ENCODE data around the gene HIVEP3.

The HIVEP3 gene

DNA sequence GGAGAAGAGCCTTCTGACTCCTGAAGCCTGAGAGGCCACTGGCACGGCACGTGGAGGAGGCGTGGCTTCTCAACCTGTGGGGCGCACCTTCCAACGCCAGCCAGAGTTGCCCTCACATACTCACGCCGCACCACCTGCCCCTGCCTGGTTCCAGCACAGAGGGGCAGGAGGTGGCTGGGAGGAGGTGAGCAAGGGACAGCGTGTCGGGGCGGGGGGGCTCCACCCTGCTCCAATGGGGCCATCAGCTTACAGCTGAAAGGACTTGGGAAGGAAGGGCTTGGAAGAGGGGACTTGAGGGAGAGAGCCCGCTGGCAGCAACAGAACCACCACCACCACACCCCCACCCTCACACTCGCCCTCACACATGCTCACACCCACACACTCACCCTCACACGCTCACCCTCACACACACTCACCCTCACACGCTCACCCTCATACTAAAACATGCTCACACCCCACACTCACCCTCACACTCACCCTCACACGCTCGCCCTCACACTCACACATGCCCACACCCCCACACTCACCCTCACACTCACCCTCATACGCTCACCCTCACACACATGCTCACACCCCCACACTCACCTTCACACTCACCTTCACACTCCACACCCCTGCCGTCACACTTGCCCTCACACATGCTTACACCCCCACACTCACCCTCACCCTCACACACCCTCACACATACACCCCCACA is 392.7 kb downstream of the HIVEP3 start:
- no peak for DNase-seq (ENCODE audit: low read depth in 2 of 3, low spot score in 1 of 3)

DNA sequence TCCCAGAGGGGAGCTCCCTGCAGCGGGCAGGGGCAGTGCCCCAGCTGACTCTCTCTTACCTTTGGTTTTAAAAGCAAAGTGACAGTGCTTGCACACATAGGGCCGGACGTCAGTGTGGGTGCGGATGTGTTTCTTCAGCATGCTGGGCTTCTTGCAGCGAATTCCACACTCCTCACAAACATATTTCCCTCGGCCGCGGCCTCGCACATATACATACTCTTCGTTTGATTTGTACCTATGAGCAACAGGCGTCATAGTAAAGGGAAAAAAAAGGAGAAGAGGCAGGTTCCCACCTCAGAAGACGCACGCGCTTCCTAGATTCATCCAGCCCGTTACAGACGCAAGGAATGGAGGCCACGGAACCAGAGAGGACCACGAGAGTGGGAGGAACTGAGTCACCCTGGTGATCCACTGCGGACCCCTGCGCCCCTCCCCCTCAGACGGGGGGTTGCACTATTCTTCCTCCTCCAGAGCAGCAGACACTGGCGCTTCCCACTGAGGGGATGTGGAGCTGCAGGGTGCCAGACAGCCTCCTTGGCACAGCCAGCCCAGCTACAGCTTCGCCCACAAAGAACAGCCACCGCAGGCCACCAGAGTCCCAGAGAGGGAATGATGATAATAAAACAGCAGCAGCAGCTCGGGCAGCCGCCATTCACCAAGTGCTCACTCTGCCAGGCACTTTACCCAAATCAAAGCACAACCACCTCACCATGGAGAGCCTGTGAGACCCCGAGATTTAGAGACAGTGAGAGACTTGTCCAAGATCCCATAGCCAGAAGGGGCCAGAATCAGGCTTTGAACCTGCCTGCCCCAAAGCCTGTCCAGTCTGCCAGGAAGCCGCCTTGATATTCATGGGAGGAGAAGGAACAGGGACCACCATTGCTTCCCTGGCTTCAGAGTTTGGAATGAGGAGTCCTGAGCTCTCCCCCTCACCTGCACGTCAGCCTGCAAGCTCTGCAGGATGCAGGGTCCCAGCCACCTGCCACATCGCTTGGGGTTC is 393.7 kb downstream of the HIVEP3 start:
- DNase-seq (ENCODE audit: low read depth in 2 of 3, low spot score in 1 of 3): no peak

DNA sequence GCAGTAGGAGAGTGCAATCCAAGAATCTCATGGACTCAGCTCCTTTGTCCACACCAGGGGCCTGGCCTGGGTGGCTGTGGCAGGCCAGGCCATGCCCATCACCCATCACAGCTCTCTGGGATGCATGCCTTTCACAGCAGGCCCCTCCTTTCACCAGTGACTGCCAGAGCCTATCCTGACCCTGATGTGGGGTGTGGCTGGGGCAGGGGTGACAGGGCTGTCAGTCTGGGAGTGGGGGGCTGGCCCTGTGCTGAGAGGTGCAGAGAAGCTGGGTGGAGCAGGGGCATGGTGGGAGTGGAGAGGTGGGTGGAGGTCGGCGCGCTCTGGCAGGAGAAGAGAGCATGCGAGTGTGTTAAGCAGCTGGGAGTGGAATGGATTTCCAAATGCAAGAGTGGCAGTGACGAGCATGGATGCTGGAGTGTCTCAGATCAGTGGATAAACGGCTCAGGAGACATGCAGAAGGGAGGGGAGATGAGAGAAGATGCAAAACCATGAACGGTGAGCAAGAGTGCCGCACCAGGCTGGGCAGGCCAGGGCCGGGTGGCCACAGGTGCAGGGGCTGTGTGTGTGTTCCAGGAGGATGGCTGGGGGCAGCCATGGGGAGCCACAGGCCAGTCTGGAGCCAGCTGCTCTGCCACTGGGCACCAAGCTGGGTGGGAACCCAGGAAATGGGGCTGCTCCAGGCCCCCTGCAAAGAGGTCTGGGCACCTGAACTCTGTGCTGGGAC is 394.6 kb downstream of the HIVEP3 start:
- no peak for DNase-seq (ENCODE audit: low read depth in 2 of 3, low spot score in 1 of 3)

DNA sequence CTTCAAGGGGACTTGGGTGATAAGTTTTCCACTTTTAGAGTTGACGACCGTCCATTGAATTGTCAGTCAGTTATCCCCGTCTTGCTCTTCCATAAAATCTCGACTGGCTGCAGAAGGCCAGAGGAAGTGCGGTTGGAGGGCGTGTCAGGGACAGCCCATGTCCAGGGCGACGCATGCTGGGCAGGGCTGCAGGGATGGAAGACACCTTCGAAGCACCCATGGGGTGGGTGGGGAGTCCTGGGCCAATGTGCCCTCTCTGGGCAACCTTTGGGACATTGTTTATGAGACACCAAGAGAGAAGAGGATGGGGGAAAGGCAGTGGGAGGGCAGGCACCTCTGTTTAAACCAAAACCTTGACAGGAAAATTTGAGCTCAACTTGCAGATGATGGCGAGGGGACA is 395.7 kb downstream of the HIVEP3 start:
- no peak for DNase-seq (ENCODE audit: low read depth in 2 of 3, low spot score in 1 of 3)

DNA sequence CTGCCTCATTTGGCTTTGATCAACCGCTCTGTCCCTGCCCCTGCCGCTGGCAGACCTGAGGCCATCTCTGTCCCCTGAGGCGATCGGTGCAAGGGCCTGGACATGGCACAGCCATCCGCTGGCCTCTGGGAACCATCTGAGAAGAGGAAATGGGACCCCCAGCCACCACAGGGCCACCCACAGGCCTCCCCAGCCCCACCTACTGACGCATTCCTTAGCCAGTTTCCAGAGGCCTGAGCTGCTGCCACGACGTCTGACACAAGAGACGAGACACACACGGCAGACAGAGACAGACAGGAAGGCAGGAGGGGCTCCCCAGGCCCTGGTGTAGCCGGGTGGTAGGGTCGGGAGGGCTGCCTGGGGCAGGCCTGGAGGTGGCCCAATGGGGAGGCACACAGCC is 397.0 kb downstream of the HIVEP3 start:
- no peak for DNase-seq (ENCODE audit: low read depth in 2 of 3, low spot score in 1 of 3)

DNA sequence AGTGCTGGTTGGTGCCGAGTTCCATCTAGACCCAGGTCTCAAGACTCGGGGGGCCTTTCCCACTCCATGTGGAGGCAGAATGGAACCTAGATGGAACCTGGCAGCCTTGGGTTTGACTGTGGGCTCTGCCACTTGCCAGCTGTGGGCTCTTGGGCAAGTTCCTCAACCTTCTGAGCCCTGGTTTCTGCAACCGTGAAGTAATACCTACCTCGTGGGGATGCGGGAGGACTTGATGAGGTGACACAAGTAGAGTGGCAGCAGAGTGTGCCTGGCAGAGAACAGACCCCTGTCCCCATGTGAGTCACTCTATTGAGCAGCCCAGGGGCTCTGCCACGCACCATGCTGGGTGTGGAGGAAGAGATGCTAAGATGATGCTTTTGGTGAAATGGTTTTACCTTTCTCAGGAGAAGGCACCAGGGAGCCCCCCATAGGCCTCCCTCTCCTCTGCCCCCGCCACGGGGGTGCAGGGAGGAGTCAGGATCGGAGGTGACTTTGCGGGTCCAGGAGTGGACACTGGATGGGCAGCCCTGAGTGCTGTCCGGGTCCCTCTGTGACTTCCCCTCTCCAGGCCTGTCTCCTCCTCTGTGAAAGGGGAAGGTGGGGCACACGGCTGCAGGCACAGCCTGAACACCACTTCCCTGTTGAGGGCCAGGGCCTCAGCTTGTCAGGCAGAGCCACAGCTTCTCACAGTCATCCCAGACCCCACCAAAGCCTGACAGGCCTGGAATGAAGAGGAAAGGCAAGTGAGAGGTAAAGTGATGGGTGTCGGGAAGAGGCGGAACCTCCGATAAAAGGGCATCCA is 397.6 kb downstream of the HIVEP3 start:
- no peak for DNase-seq (ENCODE audit: low read depth in 2 of 3, low spot score in 1 of 3)

DNA sequence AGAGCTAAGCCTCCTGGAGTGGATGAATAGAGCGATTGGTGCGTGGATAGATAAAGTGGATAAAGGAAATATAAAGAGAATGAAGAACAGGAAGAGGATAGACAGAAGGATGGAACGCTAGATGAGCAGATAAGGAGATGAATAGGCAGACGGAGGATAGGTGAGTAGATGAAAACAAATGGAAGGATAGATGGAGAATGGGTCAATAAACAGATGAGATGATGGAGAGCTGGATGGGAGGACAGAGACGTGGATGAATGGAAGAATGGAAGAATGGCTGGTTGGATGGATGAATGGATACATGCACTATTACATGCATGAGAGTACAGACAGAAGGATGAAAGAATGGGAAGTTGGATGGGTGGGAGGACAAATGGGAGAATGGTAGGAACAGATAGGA is 399.1 kb downstream of the HIVEP3 start:
- no peak for DNase-seq (ENCODE audit: low read depth in 2 of 3, low spot score in 1 of 3)

DNA sequence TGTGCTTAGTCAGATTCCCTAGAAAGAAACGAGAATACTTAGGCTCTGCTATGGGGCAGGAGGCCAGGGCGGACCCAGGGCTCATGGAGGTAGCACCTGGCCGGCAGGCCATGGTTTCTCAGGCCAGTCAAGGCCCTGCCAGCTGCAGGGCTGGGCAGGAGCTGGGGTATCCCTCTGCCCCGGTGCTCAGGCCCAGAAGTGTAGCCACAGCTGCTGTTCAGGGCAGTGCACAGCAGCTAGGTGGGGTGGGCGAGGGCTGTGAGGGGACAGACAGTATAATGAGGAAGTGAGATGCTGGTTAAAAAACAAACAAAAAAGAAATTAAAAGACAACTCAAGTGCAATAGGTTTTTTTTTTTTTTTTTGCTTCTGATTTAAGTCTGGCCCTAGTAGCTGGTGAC is 400.3 kb downstream of the HIVEP3 start:
- DNase-seq (ENCODE audit: low read depth in 2 of 3, low spot score in 1 of 3): no peak

DNA sequence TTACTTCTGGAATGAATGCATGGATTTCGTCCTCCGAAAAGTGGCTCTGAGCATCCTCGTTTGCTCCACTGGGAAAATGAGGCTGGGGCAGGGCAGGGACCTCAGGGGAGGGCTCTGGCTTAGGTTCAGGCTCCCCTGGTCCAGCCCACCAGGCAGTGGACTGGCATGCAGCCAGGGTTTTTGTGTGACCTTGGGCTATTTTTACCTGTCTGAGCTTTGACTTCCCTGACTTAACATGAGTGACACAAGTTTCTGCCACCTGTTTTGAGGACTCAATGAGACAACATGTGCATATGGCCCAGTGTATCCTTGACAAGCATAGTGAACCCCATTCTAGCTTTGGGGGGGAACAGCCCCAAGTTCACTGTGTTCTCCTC is 401.7 kb downstream of the HIVEP3 start:
- no peak for DNase-seq (ENCODE audit: low read depth in 2 of 3, low spot score in 1 of 3)

DNA sequence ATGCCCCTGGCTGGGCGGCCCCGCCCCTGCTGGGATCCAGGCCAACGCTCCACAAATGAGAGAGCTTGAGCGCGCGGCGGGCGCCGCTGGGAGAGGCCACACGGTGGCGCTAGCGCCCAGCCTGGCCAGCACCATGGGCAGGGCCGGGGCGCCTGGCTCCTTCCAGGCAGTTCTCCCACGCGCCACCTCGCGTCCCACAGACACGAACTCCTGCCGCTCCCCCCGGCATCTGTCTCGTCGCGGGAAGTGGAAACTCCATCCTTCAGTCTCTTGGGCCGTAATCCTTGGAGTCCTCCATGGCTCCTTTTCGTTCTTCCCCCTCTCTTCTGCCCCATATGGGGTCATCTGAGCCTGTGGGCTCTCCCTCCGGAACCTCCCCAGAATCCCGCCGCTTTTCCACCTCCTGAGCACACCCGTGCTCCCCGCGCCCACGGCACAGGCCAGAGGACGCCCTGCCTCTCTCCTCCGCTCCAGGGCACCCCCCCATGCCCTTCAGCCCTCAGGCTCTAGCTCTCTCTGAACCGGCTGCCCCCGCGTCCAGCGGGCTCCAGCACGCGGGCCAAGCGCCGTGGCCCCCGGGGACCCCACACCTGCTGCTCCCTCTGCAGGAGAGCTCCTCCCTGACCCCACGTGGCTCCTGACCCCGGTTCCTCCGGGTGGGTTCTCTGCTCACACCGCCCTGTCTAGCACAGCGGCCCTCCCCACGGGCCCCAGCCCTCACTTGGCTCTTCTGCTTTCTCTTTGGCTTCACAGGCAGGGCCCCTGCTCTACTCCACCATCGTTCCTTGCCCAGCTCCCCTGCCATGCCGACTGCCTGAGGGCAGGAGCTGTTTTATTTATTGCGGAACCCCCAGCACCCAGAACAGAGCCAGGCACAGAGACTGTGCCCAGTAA is 402.3 kb downstream of the HIVEP3 start:
- DNase-seq (ENCODE audit: low read depth in 2 of 3, low spot score in 1 of 3): peak; percentile 49 to 73 (median 57)

DNA sequence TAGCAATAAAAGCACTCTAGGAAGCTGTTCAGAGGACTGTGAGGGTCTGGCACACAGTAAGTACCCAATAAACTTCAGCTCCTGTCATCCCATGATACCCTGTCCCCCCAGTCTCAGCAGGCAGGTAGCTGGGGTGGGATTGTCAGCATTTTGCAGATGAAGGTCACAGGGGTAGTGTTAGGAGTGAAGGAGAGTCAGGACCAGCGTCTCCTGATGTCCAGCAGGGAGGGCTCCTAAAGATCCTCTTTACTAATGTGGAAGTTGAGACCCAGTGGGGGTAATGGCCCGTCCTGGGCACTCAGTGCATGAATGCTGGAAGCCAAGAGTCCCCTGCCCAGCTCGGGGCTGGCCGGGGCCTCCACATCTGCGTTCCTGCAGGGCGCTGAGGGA is 402.9 kb downstream of the HIVEP3 start:
- no peak for DNase-seq (ENCODE audit: low read depth in 2 of 3, low spot score in 1 of 3)

DNA sequence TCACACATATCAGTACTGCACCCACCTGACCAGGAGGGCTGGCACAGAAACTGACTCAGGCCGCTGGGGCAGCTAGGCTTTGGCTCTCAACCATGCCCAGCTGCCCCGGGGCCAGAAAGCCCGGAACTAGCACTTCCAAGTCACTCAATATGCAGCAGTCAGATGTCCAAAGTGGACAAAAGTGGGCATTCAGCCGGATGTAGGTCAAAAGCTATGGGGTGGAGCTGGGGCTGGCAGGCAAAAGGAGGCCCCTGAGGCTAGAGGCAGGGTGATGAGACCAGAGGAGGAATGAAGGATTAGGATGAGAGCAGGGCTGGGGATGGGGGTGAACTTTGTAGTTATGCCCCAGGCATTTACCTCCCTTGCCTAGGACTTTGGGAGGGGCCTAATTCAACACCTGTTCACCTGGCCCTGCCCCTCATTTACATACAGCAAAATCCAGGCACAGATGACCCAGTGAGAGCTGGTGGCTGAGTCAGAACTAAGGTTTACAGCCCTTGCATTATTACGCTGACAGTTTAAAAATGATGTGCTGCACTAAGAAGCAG is 403.5 kb downstream of the HIVEP3 start:
- no peak for DNase-seq (ENCODE audit: low read depth in 2 of 3, low spot score in 1 of 3)

DNA sequence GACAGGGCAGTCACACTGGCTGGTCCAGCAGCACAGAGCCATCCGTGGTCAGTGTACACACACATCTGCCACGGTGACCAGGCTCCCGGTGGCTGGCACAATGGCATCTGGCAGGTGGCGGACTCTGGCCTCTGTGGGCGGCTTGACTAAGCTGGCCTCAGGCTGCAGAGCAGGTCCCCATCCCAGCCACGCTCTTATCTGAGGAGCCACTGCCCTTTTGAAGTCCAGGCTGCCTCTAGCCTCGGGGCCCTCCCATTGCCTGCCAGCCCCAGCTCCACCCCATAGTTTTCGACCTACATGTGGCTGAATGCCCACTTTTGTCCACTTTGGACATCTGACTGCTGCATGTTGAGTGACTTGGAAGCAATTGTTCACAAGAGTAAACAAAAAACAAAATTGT is 404.3 kb downstream of the HIVEP3 start:
- DNase-seq (ENCODE audit: low read depth in 2 of 3, low spot score in 1 of 3): no peak

DNA sequence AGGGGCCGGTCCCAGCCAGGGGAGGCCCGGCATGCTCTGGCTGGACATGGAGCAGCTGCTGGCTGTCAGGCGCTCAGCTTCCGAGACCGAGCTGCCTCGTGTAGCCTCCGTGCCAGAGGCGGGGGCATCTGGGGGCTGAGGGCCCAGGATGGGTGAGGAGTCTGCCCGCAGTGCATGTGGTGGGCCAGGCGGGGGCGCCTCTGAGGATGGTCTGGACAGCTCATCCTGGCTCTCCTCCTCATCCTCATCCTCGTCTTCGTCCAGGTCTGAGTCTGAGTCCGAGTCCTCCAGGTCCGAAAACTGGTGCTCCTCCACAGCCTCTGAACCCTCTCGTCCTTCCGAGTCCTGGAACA is 405.4 kb downstream of the HIVEP3 start:
- DNase-seq (ENCODE audit: low read depth in 2 of 3, low spot score in 1 of 3): peak in 1 of 3 donors; percentile 33

DNA sequence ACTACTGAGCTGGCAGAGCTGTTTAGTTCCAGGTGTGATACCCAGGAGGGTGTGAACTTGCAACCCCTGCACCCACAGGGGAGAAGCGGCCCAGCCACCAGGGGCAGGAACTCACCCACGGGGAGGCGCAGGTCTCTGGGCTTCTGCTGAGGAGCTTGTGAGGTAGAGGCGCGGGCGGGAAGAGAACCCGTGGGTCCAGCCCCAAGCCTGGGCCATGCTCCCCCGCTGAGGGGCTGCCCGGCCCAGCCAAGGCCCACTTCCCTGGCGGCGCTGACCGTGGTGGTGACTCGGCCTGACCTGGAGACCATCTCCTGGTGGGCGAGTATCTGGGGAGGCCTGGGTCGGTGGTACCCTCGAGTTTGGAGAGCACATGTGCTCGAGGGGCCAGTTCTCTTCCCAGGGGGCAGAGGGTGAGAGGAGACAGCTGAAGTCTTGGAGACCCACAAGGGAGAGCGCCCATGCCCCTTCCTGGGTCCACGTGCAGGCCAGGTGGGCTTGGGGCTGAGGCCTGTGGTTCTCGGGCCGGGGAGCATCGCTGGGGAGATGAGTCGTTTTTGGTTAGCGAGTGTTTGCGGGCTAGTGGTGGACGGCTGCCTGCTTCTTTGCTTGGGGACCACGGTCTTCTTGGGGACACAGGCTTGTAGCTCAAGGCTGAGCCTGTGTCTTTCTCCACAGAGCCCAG is 405.9 kb downstream of the HIVEP3 start:
- no peak for DNase-seq (ENCODE audit: low read depth in 2 of 3, low spot score in 1 of 3)

DNA sequence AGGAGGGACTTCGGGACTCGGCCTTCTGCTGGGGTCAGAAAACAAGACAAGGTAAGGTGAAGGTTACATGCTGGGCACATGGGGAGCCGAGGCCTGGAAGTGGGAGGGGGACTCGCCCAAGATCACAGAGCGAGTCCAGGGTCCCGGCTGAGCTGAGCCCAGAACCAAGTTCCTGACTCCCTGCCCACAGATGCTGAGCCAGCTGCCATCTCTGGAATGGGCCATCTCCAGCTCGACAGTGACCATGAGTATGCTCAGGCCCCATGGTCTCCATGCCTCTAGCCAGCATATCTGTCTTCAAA is 407.5 kb downstream of the HIVEP3 start:
- DNase-seq (ENCODE audit: low read depth in 2 of 3, low spot score in 1 of 3): no peak

DNA sequence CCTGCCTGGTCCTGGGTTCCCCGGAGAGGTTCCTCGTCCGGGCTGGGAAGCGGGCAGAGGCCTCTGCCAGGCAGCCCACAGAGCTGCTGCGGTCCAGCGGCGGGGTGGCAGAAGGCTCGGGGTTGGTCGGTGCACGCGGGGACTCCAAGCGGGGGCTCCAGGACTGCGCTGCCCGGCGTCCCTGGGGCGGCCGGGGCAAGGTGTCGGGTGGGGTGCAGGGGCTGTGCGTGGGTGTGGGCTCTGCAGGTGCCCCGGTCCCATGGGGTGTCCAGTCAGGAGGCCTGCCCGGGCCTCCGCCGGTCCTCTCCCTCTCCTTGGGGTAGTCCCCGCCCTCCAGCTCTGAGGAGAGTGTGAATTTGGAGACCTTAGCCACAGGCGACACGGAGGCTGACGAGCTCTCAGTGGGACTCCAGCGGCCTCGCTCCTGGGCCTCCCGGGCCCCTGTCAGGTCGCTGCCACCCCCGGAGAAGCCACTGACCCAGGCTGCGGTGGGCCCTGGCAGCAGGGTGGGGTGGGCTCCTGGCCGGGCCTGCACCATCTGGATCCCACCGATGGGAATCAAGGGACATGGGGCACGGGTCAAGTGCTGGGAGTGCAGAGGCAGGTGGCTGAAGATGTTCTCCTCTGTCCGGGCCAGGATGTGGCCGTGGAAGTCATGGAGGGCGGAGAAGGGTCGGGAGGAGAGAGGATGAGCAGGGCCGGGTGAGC is 408.0 kb downstream of the HIVEP3 start:
- no peak for DNase-seq (ENCODE audit: low read depth in 2 of 3, low spot score in 1 of 3)

DNA sequence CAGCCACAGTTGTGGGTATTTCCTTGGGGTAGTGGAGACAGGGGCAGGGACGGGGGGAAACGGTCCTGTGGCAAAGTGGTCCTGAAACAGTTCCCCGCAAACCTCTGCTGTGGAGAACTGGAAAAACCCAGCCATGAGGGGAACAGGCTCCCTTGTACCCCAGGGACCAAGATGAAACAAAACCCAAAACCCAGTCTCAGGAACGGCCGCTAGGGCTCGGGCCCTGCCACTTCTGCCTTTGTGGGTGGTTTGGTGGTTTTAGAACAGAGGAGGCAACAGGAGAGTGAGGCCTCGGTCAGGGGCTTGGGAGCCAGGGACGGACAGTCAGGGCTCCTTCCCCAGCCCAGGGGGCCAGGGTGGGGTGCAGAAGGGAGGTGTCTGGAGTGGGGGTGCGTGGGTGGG is 409.5 kb downstream of the HIVEP3 start:
- no peak for DNase-seq (ENCODE audit: low read depth in 2 of 3, low spot score in 1 of 3)

DNA sequence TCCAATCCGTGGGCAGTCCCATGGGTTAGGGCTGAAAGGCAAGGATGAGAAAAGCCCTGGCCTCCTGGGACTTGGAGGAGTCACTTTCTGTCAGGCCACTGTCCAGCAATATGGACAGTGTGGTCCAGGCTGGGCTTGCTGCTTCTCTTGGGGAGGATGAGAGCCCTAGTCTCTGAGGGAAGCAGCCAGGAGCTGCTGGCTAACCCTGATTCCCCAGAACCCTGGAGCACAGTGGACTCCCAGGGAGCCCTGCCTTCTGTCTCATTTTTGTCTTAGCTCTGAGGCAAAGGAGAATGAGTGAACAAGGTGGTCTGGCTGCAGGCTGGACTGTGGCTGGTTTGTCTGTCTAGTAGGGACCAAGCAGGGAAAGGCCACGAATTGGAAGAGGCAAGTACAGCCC is 410.4 kb downstream of the HIVEP3 start:
- DNase-seq (ENCODE audit: low read depth in 2 of 3, low spot score in 1 of 3): no peak

All from stimulated activated CD4-positive, alpha-beta T cell treated with anti-CD3 and anti-CD28 coated beads, Interleukin-12 subunit alpha, Interleukin-12 subunit beta, amount 100 ng/mL, for 48 hours (primary cell).